NT2/D1 (cell line): ENCODE results near the gene EP300.

Experiments
- YY1 ChIP-seq: IDR thresholded peaks from 2 replicates; pipeline ENCODE4 v1.6.1; 2011; ENCODE audit not compliant: insufficient read length, insufficient read depth
- ZNF274 ChIP-seq: IDR thresholded peaks from 2 replicates; pipeline ENCODE4 v1.6.1; 2011; ENCODE audit warnings: mild to moderate bottlenecking, low read depth, low read length

DNA sequence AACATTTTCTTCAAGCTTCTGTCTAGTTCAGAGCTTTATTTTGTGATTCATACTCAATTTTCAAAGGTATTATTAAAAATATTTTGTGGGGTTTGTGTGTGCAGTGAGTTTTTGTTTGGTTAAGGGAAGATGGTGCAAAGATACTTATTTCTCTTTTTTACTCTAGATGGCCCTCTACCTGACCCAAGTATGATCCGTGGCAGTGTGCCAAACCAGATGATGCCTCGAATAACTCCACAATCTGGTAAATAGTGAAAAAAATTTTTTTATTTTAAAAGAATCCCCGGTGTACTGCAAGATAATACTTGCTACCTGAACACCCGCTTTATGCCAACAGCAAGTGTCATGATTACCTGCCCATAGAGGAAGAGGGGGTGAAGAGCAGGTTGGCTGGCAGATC is 54.2 kb downstream of the EP300 start:
- TF ChIP-seq YY1 (no peak), ZNF274 (no peak)
